ENCODE results near the gene SNAI1. TPM values are rescaled to one million over a fixed set of nuclear protein-coding genes. Genes with fewer than 3 reads are reported as not detected.

Gene SNAI1
- total RNA-seq, 1 experiment from 2014 or later: 3.6 TPM

DNA sequence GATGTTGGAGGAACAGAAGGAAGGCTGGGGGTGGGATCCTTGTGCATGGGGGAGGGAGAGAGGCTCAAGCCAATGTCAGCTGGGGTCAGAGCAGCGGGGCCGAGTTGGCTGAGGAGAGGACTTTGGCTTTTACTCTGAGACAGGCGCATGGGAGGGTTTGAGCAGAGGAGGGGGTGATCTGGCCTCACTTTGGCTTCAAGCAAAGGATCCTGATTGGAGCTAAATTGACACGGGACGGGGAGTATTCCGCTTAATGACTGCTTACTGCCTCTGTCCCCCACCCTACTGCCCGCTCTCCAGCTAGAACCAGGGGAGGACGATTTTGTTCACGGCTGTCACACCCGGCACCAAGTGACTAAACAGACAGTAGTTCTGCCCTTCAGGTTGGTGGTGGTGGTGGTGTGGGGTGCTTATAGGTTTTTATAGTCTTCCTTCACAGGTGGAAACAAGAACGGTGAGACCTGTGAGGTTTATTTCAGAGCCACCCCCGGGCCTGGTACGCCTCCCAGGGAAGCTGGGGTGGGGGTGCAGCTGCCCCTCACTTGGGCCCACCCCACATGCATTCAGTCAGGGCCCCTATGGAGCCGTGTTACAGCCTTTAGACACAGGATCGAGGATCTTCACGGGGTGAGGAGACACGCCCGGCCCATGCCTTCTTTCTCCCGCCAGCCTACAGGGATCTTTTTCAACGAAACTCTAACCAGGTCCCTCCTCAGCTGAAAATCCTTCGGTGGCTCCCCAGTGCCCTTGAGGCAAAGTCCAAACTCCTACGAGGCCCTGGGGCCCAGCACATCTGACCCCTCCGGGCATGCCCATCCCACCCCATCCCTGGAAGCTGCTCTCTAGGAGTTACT, 1.3 kb upstream of the SNAI1 start:
- Histone ChIP-seq H3K9me3 (ENCODE audit: insufficient read depth, low read depth) (no peaks in the 10 kb centered on the region), H4K20me1 (ENCODE audit: insufficient read depth) (no peaks in the 10 kb centered on the region), H3K27me3 (ENCODE audit: insufficient read depth, low read depth) (no peaks in the 10 kb centered on the region), H3K27ac (no peak overlapping the region), H2AFZ (no peak overlapping the region), H3K4me1 (replicated peaks; ENCODE audit: insufficient read depth) (peaks cover 18% of the 10 kb centered on the region), H3K36me3 (ENCODE audit: low read depth) (no peaks in the 10 kb centered on the region), H3K4me2 (peak overlapping the region; percentile 100; the same call in 1 of the 2 replicates), H3F3A (ENCODE audit: insufficient read depth, low read depth) (peaks cover 25% of the 10 kb centered on the region; the same call in 1 of the 2 replicates), H3K79me2 (ENCODE audit: low read depth) (no peaks in the 10 kb centered on the region), H3K9me2 (ENCODE audit: insufficient read depth) (no peaks in the 10 kb centered on the region), H3K4me3 (no peak overlapping the region)
- no peak for TF ChIP-seq EZH2 (IDR thresholded peaks at IDR 0.05; ENCODE audit: low read depth)
- TF ChIP-seq, protein P1, sequence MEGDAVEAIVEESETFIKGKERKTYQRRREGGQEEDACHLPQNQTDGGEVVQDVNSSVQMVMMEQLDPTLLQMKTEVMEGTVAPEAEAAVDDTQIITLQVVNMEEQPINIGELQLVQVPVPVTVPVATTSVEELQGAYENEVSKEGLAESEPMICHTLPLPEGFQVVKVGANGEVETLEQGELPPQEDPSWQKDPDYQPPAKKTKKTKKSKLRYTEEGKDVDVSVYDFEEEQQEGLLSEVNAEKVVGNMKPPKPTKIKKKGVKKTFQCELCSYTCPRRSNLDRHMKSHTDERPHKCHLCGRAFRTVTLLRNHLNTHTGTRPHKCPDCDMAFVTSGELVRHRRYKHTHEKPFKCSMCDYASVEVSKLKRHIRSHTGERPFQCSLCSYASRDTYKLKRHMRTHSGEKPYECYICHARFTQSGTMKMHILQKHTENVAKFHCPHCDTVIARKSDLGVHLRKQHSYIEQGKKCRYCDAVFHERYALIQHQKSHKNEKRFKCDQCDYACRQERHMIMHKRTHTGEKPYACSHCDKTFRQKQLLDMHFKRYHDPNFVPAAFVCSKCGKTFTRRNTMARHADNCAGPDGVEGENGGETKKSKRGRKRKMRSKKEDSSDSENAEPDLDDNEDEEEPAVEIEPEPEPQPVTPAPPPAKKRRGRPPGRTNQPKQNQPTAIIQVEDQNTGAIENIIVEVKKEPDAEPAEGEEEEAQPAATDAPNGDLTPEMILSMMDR (conservative IDR thresholded peaks at IDR 0.05): no peak
- CTCF ChIA-PET: interaction anchor here (0.7 kb wide), 1 partner anchor 262 kb away, joined by 3 read pairs; no protein-coding TSS in a partner anchor
- DNase-seq: no peak
- intact Hi-C loops (cut with micrococcal nuclease; ENCODE audit: unreplicated experiment): loop anchor here (1.0 to 5.0 kb wide), 5 partner anchors 56 to 197 kb away; no protein-coding TSS in a partner anchor
- POLR2A ChIA-PET (ENCODE audit: unreplicated experiment): no interaction called here
- BruUV-seq (replicated peaks): no TSS peak

DNA sequence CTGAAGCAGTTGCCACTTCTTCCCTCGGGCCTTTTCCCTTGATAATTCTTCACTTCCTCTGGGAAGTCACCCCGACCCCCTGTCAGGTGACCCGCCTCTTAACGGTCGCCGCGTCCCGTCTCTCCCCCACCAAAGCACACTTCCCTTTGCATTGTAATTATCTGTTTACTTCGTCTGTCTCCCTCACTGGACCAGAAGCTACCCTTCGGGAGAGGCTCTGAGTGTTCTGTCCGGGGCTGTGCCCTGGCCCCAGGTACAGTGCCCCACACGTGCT, 771 bp upstream of the SNAI1 start:
- ChIA-PET CTCF (no interaction called here), POLR2A (ENCODE audit: unreplicated experiment) (no interaction called here)
- Histone ChIP-seq H3K4me2 (peak overlapping the region; percentile 100), H3K36me3 (ENCODE audit: low read depth) (no peaks in the 10 kb centered on the region), H3K79me2 (ENCODE audit: low read depth) (no peaks in the 10 kb centered on the region), H3K4me1 (replicated peaks; ENCODE audit: insufficient read depth) (peaks cover 12% of the 10 kb centered on the region), H3F3A (ENCODE audit: insufficient read depth, low read depth) (peaks cover 21% of the 10 kb centered on the region; the same call in 1 of the 2 replicates), H3K27me3 (ENCODE audit: insufficient read depth, low read depth) (no peaks in the 10 kb centered on the region), H3K9me2 (ENCODE audit: insufficient read depth) (no peaks in the 10 kb centered on the region), H3K4me3 (peak overlapping the region; percentile 75; the same call in 1 of the 2 replicates), H3K27ac (no peak overlapping the region), H3K9me3 (ENCODE audit: insufficient read depth, low read depth) (no peaks in the 10 kb centered on the region), H2AFZ (peak overlapping the region; percentile 72), H4K20me1 (ENCODE audit: insufficient read depth) (no peaks in the 10 kb centered on the region)
- no peak for TF ChIP-seq EZH2 (IDR thresholded peaks at IDR 0.05; ENCODE audit: low read depth)
- TF ChIP-seq, protein P1 (conservative IDR thresholded peaks at IDR 0.05): no peak
- intact Hi-C loops (cut with micrococcal nuclease; ENCODE audit: unreplicated experiment): loop anchor here (1.0 to 5.0 kb wide), 5 partner anchors 55 to 197 kb away; no protein-coding TSS in a partner anchor
- no TSS peak for BruUV-seq (replicated peaks)
- DNase-seq: no peak

DNA sequence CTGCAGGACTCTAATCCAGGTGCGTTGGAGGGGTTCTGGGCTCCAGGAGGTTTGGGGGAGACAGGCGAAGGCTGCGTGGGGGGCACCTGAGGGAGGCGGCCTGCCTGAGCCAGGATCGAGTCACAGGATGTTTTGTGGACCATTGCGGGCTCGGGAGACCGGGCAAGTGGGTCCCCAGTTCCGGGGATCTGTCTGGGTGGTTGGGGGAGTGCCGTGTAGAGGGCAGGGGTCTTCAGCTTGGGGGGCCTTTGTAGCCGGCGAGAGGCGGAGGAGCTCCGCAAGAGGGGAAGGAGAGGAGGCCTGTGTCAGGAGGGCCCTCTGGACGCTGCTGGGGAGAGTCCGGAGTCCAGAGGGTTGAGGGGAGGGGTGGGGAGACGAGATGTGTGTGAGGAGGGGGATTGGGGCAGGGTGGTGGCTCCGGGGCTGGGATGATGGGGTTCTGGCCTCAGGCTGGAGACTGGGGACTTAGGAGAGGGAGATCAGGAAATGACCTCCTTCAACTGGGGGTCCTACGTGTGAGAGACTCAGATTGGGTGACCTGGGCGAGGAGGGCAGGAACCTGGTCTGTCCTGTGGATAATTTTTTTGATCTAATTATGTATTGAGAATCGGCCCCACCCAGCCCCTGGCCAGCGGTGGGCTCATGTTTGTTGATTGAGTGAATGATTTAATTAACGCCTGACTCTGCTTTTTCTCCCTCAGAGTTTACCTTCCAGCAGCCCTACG, 505 bp downstream of the SNAI1 start:
- peak overlapping the region; percentile 75 for H3K4me3 ChIP-seq
- peak in 1 of 2 experiments; percentile 9 for DNase-seq
- peak overlapping the region; percentile 72 for H2AFZ ChIP-seq
- no TSS peak for BruUV-seq (replicated peaks)
- intact Hi-C loops (cut with micrococcal nuclease; ENCODE audit: unreplicated experiment): loop anchor here (2.0 to 5.0 kb wide), 4 partner anchors 54 to 196 kb away; no protein-coding TSS in a partner anchor
- H3K79me2 ChIP-seq (ENCODE audit: low read depth): no peaks in the 10 kb centered on the region
- peak overlapping the region; percentile 100 for H3K4me2 ChIP-seq
- POLR2A ChIA-PET (ENCODE audit: unreplicated experiment): no interaction called here
- H4K20me1 ChIP-seq (ENCODE audit: insufficient read depth): no peaks in the 10 kb centered on the region
- H3K27me3 ChIP-seq (ENCODE audit: insufficient read depth, low read depth): no peaks in the 10 kb centered on the region
- H3K27ac ChIP-seq: no peak overlapping the region
- TF ChIP-seq EZH2 (IDR thresholded peaks at IDR 0.05; ENCODE audit: low read depth): no peak
- TF ChIP-seq, protein P1 (conservative IDR thresholded peaks at IDR 0.05): no peak
- no peaks in the 10 kb centered on the region for H3K9me2 ChIP-seq (ENCODE audit: insufficient read depth)
- peaks cover 16% of the 10 kb centered on the region; the same call in 1 of the 2 replicates for H3F3A ChIP-seq (ENCODE audit: insufficient read depth, low read depth)
- CTCF ChIA-PET: interaction anchor here (0.6 to 0.7 kb wide), 2 partner anchors 77 to 262 kb away, joined by 3 to 28 read pairs; no protein-coding TSS in a partner anchor
- no peaks in the 10 kb centered on the region for H3K9me3 ChIP-seq (ENCODE audit: insufficient read depth, low read depth)
- no peaks in the 10 kb centered on the region for H3K36me3 ChIP-seq (ENCODE audit: low read depth)
- H3K4me1 ChIP-seq (replicated peaks; ENCODE audit: insufficient read depth): peaks cover 10% of the 10 kb centered on the region
